Activated CD8-positive, alpha-beta memory T cell treated with anti-CD3 and anti-CD28 coated beads, Interleukin-2, amount 50 U/mL, for 1 hour (primary cell): ENCODE data around the gene AASDH.

ENCODE experiments used
- DNase-seq: peaks from one replicate; pipeline ENCODE4 v3.0.0-alpha.2; 2020; ENCODE audit errors: extremely low read depth

AASDH gene

DNA sequence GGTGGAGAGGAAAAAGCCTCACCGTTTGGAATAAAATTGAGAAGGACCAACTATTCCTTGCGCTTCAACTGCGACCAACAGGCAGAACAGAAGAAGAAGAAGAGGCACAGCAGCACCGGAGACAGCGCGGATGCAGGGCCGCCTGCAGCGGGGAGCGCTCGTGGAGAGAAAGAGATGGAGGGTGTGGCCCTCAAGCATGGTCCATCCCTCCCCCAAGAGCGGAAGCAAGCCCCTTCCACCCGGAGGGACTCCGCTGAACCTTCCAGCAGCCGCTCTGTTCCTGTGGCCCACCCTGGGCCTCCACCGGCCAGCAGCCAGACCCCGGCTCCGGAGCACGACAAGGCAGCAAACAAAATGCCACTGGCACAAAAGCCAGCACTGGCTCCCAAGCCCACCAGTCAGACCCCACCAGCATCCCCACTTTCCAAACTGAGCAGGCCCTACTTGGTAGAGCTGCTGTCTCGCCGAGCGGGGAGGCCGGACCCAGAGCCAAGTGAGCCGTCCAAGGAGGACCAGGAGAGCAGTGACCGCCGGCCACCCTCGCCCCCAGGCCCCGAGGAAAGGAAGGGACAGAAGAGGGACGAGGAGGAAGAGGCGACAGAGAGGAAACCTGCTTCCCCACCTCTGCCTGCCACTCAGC is 71.2 kb downstream of the AASDH start:
- no peak for DNase-seq

GRCh38 chr4:56315543-56315942 is 71.7 kb downstream of the AASDH start:
- no peak for DNase-seq

DNA sequence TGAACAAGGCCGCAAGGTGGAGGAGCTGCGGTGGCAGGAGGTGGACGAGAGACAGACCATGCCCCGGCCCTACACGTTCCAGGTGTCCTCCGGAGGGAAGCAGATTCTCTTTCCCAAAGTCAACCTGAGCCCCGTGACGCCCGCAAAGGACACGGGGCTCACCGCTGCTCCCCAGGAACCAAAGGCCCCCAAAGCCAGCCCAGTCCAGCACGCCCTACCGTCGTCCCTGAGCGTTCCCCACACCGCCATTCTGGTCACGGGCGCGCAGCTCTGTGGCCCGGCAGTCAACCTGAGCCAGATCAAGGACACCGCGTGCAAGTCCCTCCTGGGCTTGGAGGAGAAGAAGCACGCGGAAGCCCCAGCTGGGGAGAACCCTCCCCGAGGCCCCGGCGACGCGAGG is 72.2 kb downstream of the AASDH start:
- DNase-seq = no peak

DNA sequence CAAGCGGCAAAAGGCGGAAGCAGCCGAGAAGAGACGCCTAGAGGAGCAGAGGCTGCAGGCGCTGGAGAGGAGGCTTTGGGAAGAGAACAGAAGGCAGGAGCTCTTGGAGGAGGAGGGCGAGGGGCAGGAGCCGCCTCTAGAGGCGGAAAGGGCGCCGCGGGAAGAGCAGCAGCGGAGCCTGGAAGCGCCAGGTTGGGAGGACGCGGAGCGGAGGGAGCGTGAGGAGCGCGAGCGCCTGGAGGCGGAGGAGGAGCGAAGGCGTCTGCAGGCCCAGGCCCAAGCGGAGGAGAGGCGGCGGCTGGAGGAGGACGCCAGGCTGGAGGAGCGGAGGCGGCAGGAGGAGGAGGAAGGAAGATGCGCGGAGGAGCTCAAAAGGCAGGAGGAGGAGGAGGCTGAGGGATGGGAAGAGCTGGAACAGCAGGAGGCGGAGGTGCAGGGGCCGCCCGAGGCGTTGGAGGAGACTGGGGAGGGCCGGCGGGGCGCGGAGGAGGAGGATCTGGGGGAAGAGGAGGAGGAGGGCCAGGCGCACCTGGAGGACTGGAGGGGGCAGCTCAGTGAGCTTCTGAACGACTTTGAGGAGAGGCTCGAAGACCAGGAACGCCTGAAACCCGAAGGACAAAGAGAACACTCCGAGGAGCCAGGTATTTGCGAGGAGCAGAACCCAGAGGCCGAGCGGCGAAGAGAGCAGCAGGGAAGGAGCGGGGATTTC is 72.9 kb downstream of the AASDH start:
- DNase-seq = no peak

- no peak for DNase-seq
These were observed 74.2 kb downstream of the AASDH start for GRCh38 chr4:56313132-56313531.

GRCh38 chr4:56311299-56311975 is 75.9 kb downstream of the AASDH start:
- no peak for DNase-seq

- DNase-seq = no peak
These were observed 76.7 kb downstream of the AASDH start for GRCh38 chr4:56310401-56311125.

DNA sequence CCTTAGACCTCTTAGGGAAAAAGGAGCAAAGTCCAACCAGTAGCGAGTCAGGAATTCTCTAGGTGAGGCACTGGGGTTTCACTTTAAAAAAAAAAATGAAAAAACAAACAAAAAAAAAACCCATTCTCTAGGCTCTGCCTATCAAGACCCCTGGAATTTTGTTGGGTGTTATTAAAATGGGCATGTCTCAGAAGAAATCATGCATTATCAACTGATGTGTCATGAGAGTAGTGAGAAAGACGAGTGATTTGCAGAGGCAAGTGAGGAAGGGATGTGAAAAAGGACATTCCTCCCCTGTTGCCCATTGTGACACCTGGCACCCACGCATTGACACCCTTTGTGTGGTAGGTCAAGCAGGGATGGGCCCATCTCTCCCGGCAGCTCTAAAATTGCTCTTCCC is 78.9 kb downstream of the AASDH start:
- DNase-seq = no peak

DNA sequence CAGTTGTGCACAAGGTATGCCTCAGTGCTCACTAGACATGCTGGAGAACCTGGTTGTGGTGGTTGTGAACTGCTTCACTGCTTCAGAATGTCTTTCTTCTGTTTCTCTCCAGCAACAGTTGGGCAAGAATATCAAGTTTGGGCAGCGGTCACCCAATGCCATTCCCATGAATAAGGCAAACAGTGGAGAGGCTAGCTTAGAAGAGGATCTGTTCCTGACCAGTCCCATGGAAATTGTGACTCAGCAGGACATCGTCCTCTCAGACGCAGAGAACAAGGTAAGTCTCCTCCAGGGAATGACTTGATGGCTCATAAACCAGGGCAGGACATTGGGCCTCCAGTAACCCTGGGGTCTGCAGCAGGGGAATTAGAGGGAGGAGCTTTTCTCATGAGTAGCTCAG is 79.9 kb downstream of the AASDH start:
- no peak for DNase-seq

- DNase-seq = no peak
These were observed 81.9 kb downstream of the AASDH start for GRCh38 chr4:56305390-56305789.

- no peak for DNase-seq
These were observed 83.4 kb downstream of the AASDH start for GRCh38 chr4:56303921-56304320.

- no peak for DNase-seq
These were observed 84.5 kb downstream of the AASDH start for GRCh38 chr4:56302760-56303159.

DNA sequence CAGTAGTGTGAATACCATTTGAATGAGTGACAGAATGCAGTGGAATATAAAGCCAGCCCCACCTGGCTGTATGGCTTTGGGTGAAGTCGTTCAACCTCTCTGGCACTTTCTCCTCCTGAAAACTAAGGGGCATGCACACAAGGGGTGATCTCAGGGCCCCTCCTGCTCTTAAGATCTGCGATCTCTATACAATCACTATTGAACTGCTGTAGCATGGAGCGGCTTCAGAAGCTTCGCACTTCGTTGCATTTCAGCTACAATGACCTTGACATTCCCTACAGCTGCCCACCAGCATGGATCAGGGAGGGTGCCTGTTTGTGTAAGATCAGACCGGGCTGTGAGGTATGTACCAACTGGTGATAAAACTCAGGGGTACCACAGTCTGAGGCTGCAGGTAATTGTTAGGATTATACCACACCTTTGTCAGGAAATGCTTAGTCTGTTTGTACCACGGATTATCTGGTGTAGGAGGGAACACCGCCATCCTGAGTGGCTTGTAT is 85.2 kb downstream of the AASDH start:
- no peak for DNase-seq

DNA sequence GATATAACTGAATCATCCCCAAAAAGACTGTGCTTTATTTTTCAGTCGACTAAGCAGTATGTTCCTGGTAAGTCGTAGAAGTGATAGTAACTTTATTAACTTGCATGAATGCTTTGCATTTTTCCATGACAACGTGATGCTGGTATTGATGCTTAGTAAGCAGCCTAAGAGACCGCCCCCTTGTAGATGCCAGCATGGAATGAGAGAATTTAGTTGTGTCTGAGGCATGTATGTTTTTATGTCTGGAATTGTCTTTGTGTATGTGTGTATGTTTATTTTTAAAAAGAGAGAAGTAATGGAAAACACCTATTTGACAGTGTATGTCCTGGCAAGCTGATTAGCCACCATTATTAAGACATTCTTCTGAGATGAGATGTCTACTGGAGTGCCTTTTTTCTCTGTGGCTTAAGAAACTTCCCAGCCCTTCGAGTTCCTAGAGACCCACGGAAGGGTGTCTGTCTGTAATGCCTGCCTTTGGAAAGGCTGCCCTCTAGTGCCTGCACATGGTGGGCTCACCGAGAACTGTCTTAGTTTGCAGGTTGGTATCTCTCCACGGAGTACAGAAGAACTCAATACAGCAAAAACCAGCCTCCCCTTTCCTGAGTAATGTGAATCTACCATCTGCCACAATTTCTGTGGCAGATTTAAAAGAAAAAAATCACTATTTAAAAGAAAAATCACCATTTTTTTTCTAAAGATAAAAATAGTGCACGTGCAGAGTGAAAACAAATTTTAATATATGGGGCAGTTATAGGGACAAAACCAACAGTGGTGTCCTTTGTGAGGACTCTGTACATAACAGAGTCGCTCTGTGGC is 85.9 kb downstream of the AASDH start:
- peak; percentile 4 for DNase-seq

DNA sequence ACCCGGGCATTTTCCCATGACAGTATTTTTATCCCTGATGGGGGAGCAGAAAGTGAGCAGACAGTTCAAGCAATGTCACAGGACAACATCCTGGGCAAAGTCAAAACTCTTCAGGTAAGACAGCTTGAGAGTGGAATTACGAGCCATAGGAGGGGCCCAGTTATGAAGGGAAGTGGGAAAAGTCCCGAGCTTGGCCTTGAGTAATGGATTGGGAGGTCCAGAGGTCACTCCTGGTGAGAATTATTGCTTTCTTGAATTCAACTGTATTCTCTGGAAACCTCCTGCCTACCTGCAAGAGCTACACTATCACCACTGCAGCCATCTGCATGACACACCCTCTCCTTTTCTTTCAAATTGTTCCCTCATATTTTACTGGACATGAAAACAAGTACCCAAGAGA is 89.1 kb downstream of the AASDH start:
- DNase-seq = no peak

DNA sequence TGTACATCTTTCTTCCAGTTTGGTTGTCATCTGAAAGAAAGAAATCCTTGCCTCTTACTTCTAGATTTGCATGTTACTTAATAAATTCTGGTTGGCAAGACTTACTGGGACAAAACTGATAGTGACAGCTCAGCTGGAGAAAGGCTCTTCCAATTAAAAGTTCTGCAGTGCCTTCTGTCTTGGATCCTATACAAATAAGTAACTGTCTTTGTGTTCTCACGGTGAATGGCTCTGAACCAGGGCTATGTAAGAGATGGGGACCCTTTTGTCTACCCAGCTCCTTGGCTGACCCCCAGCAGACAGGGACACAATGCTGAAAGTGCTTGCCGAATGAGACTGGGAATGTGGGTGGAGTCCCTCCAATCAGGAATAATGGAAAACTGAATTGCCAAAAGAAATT is 89.5 kb downstream of the AASDH start:
- DNase-seq = no peak

DNA sequence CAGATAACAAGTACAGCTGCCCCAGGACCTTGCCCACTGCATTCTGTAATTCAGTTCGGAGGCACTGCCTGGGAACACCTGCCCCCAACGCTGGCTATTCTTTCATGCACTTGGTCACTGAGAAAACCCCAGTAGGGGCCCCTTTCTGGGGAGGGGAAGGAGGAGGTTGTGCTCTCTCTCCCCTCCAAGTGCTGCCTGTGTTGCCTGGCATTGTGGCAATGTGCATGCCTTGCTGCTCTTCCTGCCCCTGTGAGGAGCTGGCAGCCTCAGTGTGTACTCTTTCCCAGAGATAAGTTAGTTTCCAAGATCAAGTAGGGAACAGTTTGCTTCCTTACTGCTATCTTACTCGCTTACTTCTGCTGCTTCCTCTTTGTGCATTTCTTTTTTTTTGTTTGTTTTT is 90.8 kb downstream of the AASDH start:
- no peak for DNase-seq

DNA sequence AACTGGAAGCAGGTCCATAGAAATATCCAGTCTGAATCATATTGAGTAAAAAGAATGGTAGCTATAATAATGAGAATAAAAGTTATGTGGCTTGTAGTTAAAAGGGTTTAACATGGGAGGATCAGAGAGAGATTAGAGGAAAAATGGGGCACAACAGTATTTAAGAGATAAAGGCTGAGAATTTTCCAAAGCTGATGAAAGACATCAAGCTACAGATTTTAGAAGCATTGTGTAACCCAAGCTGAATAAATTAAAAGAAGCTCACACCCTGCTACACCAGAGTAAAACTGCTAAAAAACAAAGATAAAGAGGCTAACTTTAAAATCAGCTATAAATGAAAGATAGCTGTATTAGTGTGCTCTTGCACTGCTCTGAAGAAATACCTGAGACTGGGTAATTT is 94.2 kb downstream of the AASDH start:
- no peak for DNase-seq

GRCh38 chr4:56289934-56290333 is 97.4 kb downstream of the AASDH start:
- DNase-seq = no peak

DNA sequence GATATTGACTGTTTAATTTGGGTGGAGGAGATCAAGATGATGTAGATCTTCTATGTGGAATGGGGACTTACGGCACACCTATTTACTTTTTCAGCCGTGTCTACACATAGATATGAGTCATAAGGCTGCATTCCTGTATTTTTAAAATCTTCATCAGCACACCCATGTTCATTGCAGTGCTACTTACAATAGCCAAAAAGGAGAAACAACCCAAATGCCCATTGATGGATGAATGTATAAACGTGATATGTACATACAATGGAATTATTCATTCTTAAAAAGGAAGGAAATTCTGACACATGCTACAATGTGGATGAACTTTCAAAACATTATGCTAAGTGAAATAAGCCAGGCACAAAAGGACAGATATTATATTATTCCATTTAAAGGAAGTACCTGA is 98.6 kb downstream of the AASDH start:
- no peak for DNase-seq
